Activated T-helper 9 cell treated with anti-CD3 and anti-CD28 coated beads, Interleukin-2, amount 50 U/mL, for 16 hours (primary cell): ENCODE measurements around the gene SYNDIG1.

Experiments used
- DNase-seq: peaks from one replicate; pipeline ENCODE4 v3.0.0-alpha.2; 2020; ENCODE audit warnings: low read depth

The SYNDIG1 gene

GRCh38 chr20:24674921-24675605 lies 205.6 kb downstream of the SYNDIG1 start:
- DNase-seq: no peak

DNA sequence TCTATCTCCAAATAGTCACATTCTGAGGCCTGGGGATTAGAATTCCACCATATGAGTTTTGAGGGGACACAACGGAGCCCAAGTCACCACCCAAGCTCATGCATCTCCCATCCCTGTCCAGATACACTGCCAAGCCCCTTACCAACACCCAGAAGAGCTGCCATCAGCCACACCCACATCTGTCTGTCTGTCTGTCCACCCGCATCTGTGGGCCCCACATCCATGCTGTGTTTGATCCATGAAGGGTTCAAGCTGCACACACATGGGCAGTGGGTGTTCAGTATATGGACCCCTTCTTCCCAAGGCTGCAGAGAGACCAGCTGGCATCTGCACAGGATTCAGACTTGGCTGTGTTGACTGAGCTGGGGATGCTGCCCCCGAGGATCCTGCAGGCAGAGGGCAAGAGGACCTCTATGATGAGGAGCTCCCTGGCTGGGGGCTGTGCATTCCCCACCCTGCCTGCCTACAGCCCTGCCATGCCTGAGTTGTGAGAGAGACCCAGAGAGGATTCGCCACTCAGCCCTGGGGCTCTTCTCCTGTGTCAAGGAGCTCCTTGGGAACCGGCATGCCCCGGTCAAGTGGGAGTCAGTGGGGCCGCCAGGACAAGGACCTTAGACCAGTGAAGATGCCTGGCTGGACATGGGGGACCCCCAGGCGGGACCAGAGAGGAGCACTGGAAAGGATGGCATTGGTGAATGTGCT lies 206.4 kb downstream of the SYNDIG1 start:
- DNase-seq: no peak

- no peak for DNase-seq
Observed at GRCh38 chr20:24676353-24676977, 207.0 kb downstream of the SYNDIG1 start.

- DNase-seq: no peak
Observed at GRCh38 chr20:24676978-24677370, 207.5 kb downstream of the SYNDIG1 start.

- no peak for DNase-seq
Observed at GRCh38 chr20:24677626-24678315, 208.3 kb downstream of the SYNDIG1 start.

DNA sequence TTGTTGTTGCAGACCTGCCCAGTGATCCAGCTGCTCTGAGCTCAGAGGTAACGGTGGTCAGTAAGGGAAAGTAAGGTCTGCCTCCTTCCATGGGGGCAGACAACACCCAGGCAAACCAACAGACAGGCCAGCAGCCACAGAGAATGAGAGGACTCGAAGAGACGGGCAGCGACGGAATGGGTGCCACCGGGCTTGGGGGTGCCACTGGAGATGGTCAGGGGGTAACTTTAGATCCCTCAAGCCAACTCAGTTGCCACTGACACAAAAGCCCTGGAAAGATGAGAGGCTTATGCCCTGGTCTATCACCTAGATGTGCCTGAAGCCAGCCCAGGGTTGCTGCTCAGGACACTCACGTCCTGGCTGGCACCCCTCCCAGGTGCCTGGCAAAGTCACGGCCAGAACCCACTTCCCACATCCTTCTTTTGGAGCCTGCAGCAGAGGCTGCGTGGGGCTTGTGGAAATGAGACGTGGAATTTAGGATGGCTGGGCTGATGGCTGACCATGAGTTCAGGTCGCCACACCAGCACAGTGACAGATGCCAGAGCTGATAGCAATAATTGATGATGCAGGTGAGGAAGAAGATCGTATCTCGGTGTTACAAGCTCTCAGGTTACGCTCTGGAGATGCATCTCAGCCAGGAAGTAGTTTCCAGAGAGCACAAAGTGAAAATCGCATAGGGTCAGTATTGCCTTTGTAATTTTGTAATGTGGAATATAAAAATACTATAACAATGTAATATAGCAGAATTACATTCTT lies 209.1 kb downstream of the SYNDIG1 start:
- no peak for DNase-seq

GRCh38 chr20:24679448-24680047 lies 210.1 kb downstream of the SYNDIG1 start:
- DNase-seq: no peak

DNA sequence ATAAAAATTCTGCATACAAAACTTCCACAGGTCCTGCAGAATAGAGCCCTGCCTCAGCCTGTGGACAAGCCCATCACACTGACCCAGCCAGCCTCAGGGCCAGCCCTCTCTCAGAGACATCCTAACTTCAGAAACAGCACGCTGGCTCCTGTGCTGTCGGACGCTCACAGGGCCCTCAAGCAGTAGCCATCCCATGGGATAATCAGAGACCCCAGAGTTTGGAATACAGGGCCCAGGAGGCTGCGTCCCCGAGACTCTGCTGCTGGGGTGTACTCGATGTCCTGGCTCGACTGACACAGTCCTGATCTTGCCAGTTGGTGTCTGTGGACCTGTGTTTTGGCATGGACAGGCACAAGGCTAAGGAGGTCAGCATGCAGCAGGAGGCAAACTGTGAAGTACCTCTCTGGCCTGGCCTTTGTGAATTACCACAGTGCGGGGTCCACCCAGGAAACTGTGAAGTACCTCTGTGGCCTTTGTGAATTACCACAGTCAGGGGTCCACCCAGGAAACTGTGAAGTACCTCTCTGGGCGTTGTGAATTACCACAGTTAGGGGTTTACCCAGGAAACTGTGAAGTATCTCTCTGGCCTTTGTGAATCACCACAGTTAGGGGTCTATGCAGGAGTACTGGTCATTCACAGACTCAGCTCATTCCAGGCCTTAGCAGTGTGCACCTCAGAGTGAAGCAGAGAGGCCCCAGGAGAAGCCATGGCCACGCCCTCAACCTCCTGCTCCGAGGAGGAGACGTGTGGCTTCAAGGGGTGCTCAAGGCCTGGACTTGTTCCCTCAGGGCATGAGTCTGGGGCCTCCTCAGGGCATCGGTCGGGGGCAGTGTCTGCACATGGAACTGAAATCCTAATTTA lies 212.4 kb downstream of the SYNDIG1 start:
- no peak for DNase-seq

GRCh38 chr20:24682496-24682985 lies 213.1 kb downstream of the SYNDIG1 start:
- DNase-seq: no peak

- DNase-seq: no peak
Observed at GRCh38 chr20:24683676-24684075, 214.2 kb downstream of the SYNDIG1 start.

- no peak for DNase-seq
Observed at GRCh38 chr20:24684421-24684871, 215.0 kb downstream of the SYNDIG1 start.

GRCh38 chr20:24684956-24685691 lies 215.7 kb downstream of the SYNDIG1 start:
- no peak for DNase-seq

- DNase-seq: no peak
Observed at GRCh38 chr20:24685736-24686135, 216.3 kb downstream of the SYNDIG1 start.

GRCh38 chr20:24686156-24686555 lies 216.7 kb downstream of the SYNDIG1 start:
- no peak for DNase-seq

DNA sequence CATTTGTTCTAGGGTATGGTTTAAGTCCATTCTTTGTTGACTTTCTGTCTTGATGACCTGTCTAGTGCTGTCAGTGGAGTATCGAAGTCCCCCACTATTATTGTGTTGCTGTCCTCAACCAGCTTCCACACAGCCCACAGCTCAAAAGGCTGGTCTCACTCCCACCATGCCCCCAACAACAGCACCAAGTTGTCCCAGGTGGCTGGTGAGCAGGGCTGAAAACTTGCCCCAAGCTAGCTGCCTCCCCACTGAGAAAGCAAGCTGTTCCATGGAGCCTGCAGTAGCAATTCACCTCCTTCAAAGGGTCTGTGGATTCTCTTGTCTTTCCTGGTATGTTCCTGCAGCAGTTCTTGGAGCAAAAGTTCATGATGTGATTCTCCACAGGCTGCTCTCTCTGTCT lies 221.0 kb downstream of the SYNDIG1 start:
- no peak for DNase-seq

DNA sequence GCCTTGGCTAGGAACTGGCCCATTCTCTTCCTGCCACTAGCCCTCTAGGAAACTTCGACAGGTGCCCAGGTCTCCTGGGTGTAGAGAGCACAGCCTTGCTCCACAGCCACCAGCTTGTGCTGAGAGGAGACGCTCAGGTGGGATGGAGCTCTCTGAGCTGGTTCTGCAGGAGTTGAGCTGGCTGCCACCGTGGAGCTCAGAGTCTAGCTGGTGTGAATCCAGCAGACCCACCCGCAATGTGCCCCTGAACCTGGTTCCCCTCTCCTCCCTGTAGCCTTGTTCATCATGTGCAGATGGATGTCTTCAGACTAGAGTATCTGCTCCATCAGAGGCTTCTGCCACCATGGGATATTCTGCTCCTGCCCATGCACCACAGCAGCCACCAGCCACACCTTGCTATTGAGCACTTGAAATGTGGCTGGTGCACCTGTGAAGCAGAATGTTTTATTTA lies 222.5 kb downstream of the SYNDIG1 start:
- DNase-seq: no peak

- DNase-seq: no peak
Observed at GRCh38 chr20:24692446-24693200, 223.2 kb downstream of the SYNDIG1 start.

DNA sequence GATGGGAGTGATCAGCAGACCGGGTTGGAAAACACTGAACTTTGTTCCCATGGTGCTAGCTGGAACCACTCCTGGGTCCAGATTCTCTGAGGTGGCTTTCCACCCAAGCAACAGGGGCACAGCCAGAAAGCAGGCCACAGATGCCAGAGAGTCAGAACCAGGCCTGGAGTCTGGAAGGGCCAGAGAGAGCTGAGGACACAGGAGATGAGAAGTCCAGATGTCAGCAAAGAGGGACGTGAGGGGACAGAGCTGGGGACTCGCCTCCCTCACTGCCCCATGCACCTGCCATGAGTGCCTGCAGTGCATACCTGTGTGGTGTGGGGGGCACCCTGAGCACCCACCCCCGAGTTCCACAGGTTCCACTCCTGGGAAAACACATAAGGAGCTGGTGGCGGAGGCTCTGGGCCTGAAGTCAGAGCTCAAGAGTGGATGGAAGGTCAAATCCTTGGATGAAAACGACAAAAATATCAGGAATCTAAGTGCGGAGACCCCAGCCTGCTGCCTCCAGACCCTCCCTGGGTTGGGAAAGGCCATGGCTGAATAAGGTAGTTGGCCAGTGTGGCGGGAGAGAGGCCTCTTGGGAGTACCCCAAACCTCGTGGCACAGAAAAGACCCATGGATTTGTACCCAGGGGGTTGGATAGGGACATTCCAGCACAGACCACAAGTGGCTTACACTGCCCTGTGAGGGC lies 224.2 kb downstream of the SYNDIG1 start:
- DNase-seq: no peak
